Ecto neural progenitor cell (in vitro differentiated cells): Measurements from ENCODE around the gene KSR1.
"Not testable (repeated sequence)": the region's sequence is repeated elsewhere in the genome, so short reads cannot be mapped to it uniquely, and the experiment has no call there.

Source experiments
- DNase-seq: peaks from one replicate; pipeline ENCODE4 v3.0.0-alpha.2; 2018; ENCODE audit warnings: low spot score

The KSR1 gene

GRCh38 chr17:27660436-27660835 is 204.2 kb downstream of the KSR1 start:
- no peak for DNase-seq

- DNase-seq, result no peak
Observed at GRCh38 chr17:27663936-27664605, 207.8 kb downstream of the KSR1 start.

- DNase-seq, result no peak
Observed at GRCh38 chr17:27664606-27664965, 208.3 kb downstream of the KSR1 start.

DNA sequence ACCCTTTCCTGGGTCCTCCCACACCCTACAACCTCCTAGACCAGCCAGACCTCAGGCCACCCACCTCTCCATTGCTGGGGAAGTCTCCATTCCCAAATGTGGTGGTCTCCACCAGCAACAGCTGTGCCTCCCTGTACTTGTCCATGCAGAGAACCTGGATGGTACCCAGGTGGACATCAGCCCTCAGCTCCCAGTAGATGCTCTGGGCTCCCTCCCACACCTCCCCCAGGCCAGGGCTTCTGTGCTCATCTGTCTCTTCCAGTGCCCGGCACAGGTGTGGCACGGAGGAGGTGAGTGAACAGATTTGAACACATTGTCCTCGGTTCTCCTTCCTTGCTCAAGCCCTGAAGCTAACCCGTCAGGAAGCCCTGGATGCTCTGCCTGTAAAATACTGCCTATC is 209.3 kb downstream of the KSR1 start:
- DNase-seq, result no peak

DNA sequence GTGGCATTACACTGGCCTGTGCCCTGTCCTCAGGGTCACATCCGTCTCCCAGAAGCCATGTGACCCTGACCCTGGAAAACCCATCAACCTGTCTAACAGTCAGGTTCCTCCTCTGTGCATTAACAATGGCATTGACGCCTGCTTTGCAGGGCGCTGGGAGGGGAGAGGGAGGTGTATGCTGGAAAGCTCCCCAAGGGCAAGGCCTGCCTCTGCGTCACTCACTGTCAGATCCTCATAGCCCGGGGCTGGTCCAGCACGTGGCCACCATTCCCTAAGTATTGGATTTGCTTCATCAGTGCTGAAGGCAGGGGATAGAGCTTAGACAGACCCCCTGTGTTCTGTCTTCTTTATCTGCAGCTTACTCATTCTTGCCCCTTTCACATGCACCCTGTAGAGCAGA is 210.0 kb downstream of the KSR1 start:
- not testable (repeated sequence) for DNase-seq

GRCh38 chr17:27666831-27667560 is 210.7 kb downstream of the KSR1 start:
- DNase-seq, result no peak

DNA sequence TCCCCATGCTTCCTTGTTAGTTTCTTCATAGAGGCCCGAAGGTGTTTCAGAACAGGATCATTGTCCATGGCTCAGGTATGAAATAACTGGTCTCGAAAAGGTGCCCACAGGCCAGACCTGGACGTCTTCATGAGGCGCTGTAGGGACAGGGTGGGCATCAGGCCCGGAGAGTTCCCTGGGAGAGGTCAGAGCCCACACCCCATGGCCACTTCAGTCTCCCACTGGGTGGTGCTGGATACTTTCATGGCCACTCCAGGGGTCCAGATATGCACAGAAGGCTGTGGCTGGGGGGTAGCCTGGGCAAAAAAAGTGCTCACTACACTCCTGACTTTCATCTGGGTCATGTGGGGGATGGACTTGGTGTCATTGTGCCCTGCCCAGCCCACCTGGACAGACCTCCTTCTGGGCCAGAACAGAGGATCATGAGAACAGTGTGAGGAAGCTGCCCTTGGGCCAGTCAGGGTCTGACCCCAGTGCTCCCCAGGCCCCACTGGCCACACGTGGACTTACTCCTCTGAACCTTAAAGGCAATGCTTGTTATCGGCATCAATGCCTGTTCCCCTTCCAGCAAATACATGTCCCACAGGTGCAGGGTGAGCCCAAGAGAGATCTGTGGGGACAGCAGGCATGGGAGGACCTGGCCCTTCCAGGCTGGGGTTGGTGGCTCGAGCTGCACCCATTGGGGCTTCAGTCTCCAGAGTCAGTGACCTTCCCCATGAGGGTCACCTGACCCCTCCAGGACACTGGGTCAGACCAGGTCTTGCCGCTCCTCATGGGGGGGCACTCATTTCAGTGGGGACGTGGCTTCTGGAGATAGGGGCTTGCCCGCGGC is 211.6 kb downstream of the KSR1 start:
- DNase-seq, result no peak

DNA sequence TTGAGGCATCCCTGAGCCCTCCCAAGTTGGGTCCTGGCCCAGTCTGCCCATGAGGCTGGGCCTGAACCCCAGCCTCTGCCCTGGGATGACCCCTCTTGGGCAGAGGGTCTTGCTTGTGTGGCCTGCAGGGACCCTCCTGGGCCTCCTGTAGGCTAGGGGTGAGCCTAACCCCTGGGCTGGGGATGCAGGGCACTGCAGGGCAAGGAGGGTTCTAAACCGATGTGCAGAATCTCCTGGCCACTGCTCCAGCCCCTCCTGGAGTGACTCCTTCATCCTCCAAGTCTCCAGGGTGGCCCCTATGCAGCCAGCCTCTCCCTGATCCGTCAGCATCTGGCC is 212.2 kb downstream of the KSR1 start:
- no peak for DNase-seq

DNA sequence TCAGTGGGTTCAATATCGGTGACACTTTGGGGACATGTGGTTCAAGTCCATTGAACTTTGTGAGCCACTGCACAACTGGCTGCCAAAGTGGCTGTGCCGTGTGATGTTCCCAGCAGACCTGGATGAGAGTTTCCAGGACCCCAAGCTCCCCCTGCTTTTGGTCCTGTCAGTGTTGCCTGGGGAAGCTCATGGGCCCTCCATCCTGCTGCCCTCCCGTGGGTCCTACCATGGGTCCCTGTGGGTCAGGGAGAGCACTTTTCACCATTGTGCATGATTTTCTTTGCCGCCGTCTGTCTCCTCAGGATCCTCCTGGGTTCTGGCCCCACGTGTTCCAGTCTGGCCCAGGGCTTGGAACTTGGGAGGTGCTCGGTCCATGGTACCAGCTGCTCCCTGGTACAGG is 212.9 kb downstream of the KSR1 start:
- DNase-seq, result no peak

- DNase-seq, result no peak
Observed at GRCh38 chr17:27669850-27670249, 213.6 kb downstream of the KSR1 start.

DNA sequence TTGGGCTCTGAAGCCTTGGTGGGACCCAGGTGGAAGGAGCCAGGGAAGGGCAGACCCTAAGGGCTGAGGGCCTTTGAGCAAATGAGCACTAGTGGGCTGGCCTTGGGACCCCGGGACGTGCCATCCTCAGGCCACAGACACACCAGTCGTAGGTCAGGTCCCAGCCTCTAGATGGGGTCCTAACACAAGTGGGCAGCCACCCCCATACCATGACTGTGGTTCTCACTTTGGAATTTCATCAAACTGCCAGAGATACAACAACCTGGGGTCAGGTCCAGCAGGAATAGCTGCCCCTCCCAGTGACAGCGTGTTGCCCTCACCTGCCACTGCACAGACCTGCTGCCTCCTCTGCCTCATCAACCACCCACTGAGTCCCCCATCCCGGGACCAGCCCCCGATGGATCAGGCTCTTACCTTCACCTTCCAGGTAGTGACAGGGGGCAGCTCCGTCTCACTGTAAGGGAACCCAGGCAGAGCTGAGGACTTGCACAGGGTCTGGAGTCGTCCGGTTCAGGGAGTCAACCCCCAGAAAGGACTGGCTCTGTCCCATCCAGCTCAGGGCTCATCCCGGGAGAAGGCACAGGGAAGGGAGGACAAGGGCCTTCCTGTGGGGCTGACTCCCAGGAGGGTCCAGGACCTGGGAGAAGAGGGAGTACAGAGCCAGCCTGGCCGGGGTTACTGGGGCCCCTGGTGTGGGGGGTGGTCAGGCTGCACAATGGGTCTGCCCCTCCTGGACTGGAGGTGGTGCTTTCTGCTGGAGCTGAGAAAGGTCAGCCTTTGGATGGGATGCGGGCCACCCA is 214.7 kb downstream of the KSR1 start:
- peak; percentile 42 for DNase-seq

- no peak for DNase-seq
Observed at GRCh38 chr17:27671591-27671910, 215.3 kb downstream of the KSR1 start.

- not testable (repeated sequence) for DNase-seq
Observed at GRCh38 chr17:27671977-27672480, 215.8 kb downstream of the KSR1 start.

DNA sequence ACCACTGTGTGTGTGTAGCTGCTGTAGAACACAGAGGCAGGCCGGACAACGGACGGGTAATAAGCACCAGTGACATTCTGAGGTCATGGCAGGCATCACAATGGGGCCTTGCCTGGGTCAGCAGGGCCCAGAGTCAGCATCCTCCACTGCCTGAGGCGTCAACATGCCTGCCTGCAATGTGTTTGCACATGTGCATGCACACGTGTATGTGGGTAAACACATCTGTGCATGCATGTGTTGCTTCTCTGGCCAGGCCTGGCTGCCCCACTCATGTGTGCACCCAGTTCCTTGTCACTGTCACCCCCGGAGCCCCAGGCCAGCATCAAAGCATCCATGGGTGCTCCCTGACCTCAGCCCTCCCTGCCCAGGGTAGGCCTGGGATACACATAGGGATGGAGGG is 218.1 kb downstream of the KSR1 start:
- peak; percentile 34 for DNase-seq
